Common myeloid progenitor, CD34-positive (primary cell): ENCODE data around the gene DUSP5. TPM values are rescaled to one million over a fixed set of nuclear protein-coding genes. Genes with fewer than 3 reads are reported as not detected.

ENCODE experiments used
- CTCF ChIA-PET: fragments of 350-600 bp; sonication (Branson Sonifier 250); formaldehyde crosslinking; loops from one replicate; lab custom pipeline; 2021; ENCODE audit warnings: antibody characterized with exemption; lab: Charles Lee
- POLR2A ChIA-PET: fragments of 350-600 bp; sonication (Branson Sonifier 250); formaldehyde crosslinking; loops from one replicate; lab custom pipeline; 2021; ENCODE audit warnings: antibody characterized with exemption; lab: Charles Lee
- DNase-seq, 3 donors: peaks; one replicate each; pipeline versions ENCODE4 v3.0.0 to v3.0.0-alpha.2; 2013
- H3K27ac ChIP-seq, 2 experiments: 1 replicate in 1 of 2; 2 replicates in 1 of 2; pipeline ENCODE4 v1.7.0; 2013; ENCODE audit warnings: inconsistent platforms in 2 of 2, low read length in 2 of 2, mild to moderate bottlenecking in 2 of 2, low read depth in 1 of 2, moderate library complexity in 1 of 2; ENCODE audit not compliant: severe bottlenecking in 2 of 2, insufficient read depth in 1 of 2, poor library complexity in 1 of 2
- H3K27me3 ChIP-seq, 5 experiments: replicated peaks in 2 of 5; 1 replicate in 3 of 5; 2 replicates in 2 of 5; pipeline versions ENCODE4 v1.6.1 to v1.7.0; 2013; ENCODE audit warnings: low read length in 4 of 5, mild to moderate bottlenecking in 2 of 5, moderate library complexity in 2 of 5, inconsistent platforms in 1 of 5; ENCODE audit not compliant: insufficient read depth in 5 of 5, control insufficient read depth in 4 of 5
- H3K36me3 ChIP-seq, 4 experiments: 1 replicate in 2 of 4; 2 replicates in 2 of 4; pipeline versions ENCODE4 v1.6.1 to v1.7.0; 2013; ENCODE audit warnings: low read length in 3 of 4, control low read depth in 1 of 4, mild to moderate bottlenecking in 1 of 4; ENCODE audit not compliant: control insufficient read depth in 4 of 4, insufficient read depth in 4 of 4
- H3K4me1 ChIP-seq, 4 experiments: 1 replicate in 3 of 4; 2 replicates in 1 of 4; pipeline versions ENCODE4 v1.6.1 to v1.7.1; 2013; ENCODE audit warnings: low read length in 3 of 4, mild to moderate bottlenecking in 3 of 4, control low read depth in 1 of 4, inconsistent platforms in 1 of 4, moderate library complexity in 1 of 4; ENCODE audit not compliant: control insufficient read depth in 4 of 4, insufficient read depth in 4 of 4; ENCODE audit errors: control extremely low read depth in 1 of 4
- H3K4me3 ChIP-seq, 7 experiments: 1 replicate in 4 of 7; 2 replicates in 3 of 7; pipeline versions ENCODE4 v1.5.1 to v1.7.0; 2013; ENCODE audit warnings: mild to moderate bottlenecking in 7 of 7, low read length in 6 of 7, moderate library complexity in 6 of 7, inconsistent platforms in 2 of 7, low read depth in 2 of 7, control low read depth in 1 of 7; ENCODE audit not compliant: insufficient read depth in 4 of 7, control insufficient read depth in 1 of 7; ENCODE audit errors: extremely low read depth in 1 of 7
- H3K9me3 ChIP-seq, 5 experiments: 1 replicate in 4 of 5; 2 replicates in 1 of 5; pipeline versions ENCODE4 v1.6.1 to v1.7.1; 2013; ENCODE audit warnings: low read length in 4 of 5, mild to moderate bottlenecking in 2 of 5, inconsistent platforms in 1 of 5, low read depth in 1 of 5, moderate library complexity in 1 of 5; ENCODE audit not compliant: control insufficient read depth in 4 of 5, insufficient read depth in 2 of 5; ENCODE audit errors: control extremely low read depth in 1 of 5
- WGBS: methylation state at CpG from one replicate; pipeline ENCODE4 v1.1.5; 2013; ENCODE audit not compliant: insufficient coverage; 5-methylcytosine and 5-hydroxymethylcytosine counted together
- polyA plus RNA-seq: library from polyadenylated mRNA; unstranded; fragments of 120-200 nt; gene quantifications from one replicate; pipeline ENCODE4 v1.2.1, GENCODE V29; 2013

The DUSP5 gene
- polyA plus RNA-seq = 8.6 TPM

GRCh38 chr10:110497438-110498086 is at the start of gene DUSP5:
TSS of gene DUSP5 (plus strand) at chr10:110497907. CDS start at chr10:110498122, 215 bp downstream.
- peak within 1 kb of the TSS; percentile 53 to 84 (median 71) for H3K4me3 ChIP-seq
- WGBS = 0% methylated on average over 97 of the region's 98 CpGs
- no peaks in the 10 kb centered on the region for H3K36me3 ChIP-seq
- peak; percentile 91 to 96 (median 96) for DNase-seq
- CTCF ChIA-PET = interaction anchor here (1.1 to 2.1 kb wide), 5 partner anchors 48 to 191 kb away, joined by 3 to 17 read pairs (median 4); no protein-coding TSS in a partner anchor
- no peak within 1 kb of the TSS for H3K27ac ChIP-seq
- POLR2A ChIA-PET = no interaction called here
- H3K9me3 ChIP-seq = no peaks in the 10 kb centered on the region
- H3K27me3 ChIP-seq = peaks cover 2 to 25% (median 20%) of the 10 kb centered on the region in 5 experiments
- H3K4me1 ChIP-seq = peaks cover 3 to 61% (median 48%) of the 10 kb centered on the region in 4 experiments

- ChIA-PET CTCF (interaction anchor here (1.0 to 1.5 kb wide), 4 partner anchors 12 to 95 kb away, joined by 3 to 5 read pairs (median 4); no protein-coding TSS in a partner anchor), POLR2A (no interaction called here)
- DNase-seq = no peak
- peaks cover 0 to 25% (median 3%) of the 10 kb centered on the region in 4 experiments for H3K4me1 ChIP-seq
- no peaks in the 10 kb centered on the region for H3K9me3 ChIP-seq
- no peaks in the 10 kb centered on the region for H3K36me3 ChIP-seq
- WGBS = 93% methylated on average over 3 of the region's 3 CpGs
- no peak overlapping the region for H3K27ac ChIP-seq
- no peaks in the 10 kb centered on the region for H3K27me3 ChIP-seq
- H3K4me3 ChIP-seq = no peak overlapping the region
Measured at GRCh38 chr10:110448682-110449418, 48.9 kb upstream of the DUSP5 start.

- Histone ChIP-seq H3K4me3 (peak overlapping the region in 1 of 7 experiments; percentile 5), H3K9me3 (no peaks in the 10 kb centered on the region), H3K27me3 (no peaks in the 10 kb centered on the region), H3K4me1 (peaks cover 2 to 44% (median 32%) of the 10 kb centered on the region in 4 experiments), H3K36me3 (no peaks in the 10 kb centered on the region), H3K27ac (no peak overlapping the region)
- CTCF ChIA-PET = interaction anchor here (0.9 to 1.7 kb wide), 3 partner anchors 12 to 52 kb away, joined by 3 to 5 read pairs (median 3); no protein-coding TSS in a partner anchor
- POLR2A ChIA-PET = no interaction called here
- DNase-seq = peak in 1 of 3 donors; percentile 28
- 40% methylated on average over 3 of the region's 3 CpGs for WGBS
Measured at GRCh38 chr10:110455446-110455845, 42.3 kb upstream of the DUSP5 start.

- no CpG with 5 or more reads among the region's 1 CpG for WGBS
- peak in 2 of 3 donors; percentile 18 to 24 for DNase-seq
- Histone ChIP-seq H3K36me3 (no peaks in the 10 kb centered on the region), H3K4me1 (peaks cover 2 to 48% (median 37%) of the 10 kb centered on the region in 4 experiments), H3K27ac (no peak overlapping the region), H3K9me3 (no peaks in the 10 kb centered on the region), H3K4me3 (no peak overlapping the region), H3K27me3 (no peaks in the 10 kb centered on the region)
- ChIA-PET CTCF (interaction anchor here (0.9 to 1.7 kb wide), 3 partner anchors 13 to 51 kb away, joined by 3 to 5 read pairs (median 3); no protein-coding TSS in a partner anchor), POLR2A (interaction anchor here (0.6 kb wide), 1 partner anchor 323 kb away, joined by 3 read pairs; no protein-coding TSS in a partner anchor)
Measured at GRCh38 chr10:110456046-110456445, 41.7 kb upstream of the DUSP5 start.

GRCh38 chr10:110456523-110457091 is 41.1 kb upstream of the DUSP5 start:
- CTCF ChIA-PET = interaction anchor here (0.9 to 1.7 kb wide), 3 partner anchors 13 to 50 kb away, joined by 3 to 5 read pairs (median 3); no protein-coding TSS in a partner anchor
- Histone ChIP-seq H3K4me1 (peaks cover 2 to 53% (median 42%) of the 10 kb centered on the region in 4 experiments), H3K4me3 (no peak overlapping the region), H3K9me3 (no peaks in the 10 kb centered on the region), H3K36me3 (no peaks in the 10 kb centered on the region), H3K27ac (no peak overlapping the region), H3K27me3 (no peaks in the 10 kb centered on the region)
- DNase-seq = no peak
- 86% methylated on average over 2 of the region's 3 CpGs for WGBS
- POLR2A ChIA-PET = interaction anchor here (0.5 to 0.6 kb wide), 2 partner anchors 20 to 323 kb away, joined by 3 read pairs; no protein-coding TSS in a partner anchor

GRCh38 chr10:110457851-110458250 is 39.9 kb upstream of the DUSP5 start:
- ChIA-PET CTCF (interaction anchor here (1.1 kb wide), 1 partner anchor 101 kb away, joined by 3 read pairs; no protein-coding TSS in a partner anchor), POLR2A (no interaction called here)
- peaks cover 2 to 56% (median 42%) of the 10 kb centered on the region in 4 experiments for H3K4me1 ChIP-seq

More at GRCh38 chr10:110457851-110458250, 39.9 kb upstream of the DUSP5 start:
- Histone ChIP-seq H3K4me3 (no peak overlapping the region), H3K27me3 (no peaks in the 10 kb centered on the region), H3K27ac (no peak overlapping the region), H3K9me3 (no peaks in the 10 kb centered on the region), H3K36me3 (no peaks in the 10 kb centered on the region)
- 98% methylated on average over 6 of the region's 9 CpGs for WGBS
- no peak for DNase-seq
